Fibroblast of mammary gland (primary cell): ENCODE data around the gene ITGA7.

ENCODE experiments used
- DNase-seq: peaks from one replicate; pipeline ENCODE4 v3.0.0-alpha.2; 2010; ENCODE audit warnings: low read depth
- H3K4me3 ChIP-seq: 2 replicates; pipeline ENCODE4 v1.5.1; 2011; ENCODE audit warnings: low read depth, mild to moderate bottlenecking, low read length, moderate library complexity; ENCODE audit not compliant: control insufficient read depth
- CTCF ChIP-seq: conservative IDR thresholded peaks from 2 replicates; pipeline ENCODE4 v1.5.1; 2011; ENCODE audit warnings: low read depth, low read length, inconsistent platforms; ENCODE audit not compliant: control insufficient read depth, insufficient read depth

The ITGA7 gene

GRCh38 chr12:55642267-55642666, 65.4 kb downstream of the ITGA7 start:
- no peak overlapping the region for H3K4me3 ChIP-seq
- TF ChIP-seq CTCF, result no peak
- no peak for DNase-seq

- no peak for TF ChIP-seq CTCF
- H3K4me3 ChIP-seq, result no peak overlapping the region
- no peak for DNase-seq
These were observed 66.1 kb downstream of the ITGA7 start for GRCh38 chr12:55641595-55641994.

- no peak for DNase-seq
- no peak for TF ChIP-seq CTCF
- no peak overlapping the region for H3K4me3 ChIP-seq
These were observed 70.2 kb downstream of the ITGA7 start for GRCh38 chr12:55637467-55637866.

GRCh38 chr12:55636853-55637252, 70.9 kb downstream of the ITGA7 start, which contains the start of gene OR10P1:
Gene OR10P1, plus strand, starts transcription at chr12:55636892. Its CDS starts 0 bp downstream, at chr12:55636892.
- no peak for TF ChIP-seq CTCF
- no peak for DNase-seq

GRCh38 chr12:55636116-55636655, 71.5 kb downstream of the ITGA7 start:
- no peak for DNase-seq
- H3K4me3 ChIP-seq, result no peak overlapping the region
- no peak for TF ChIP-seq CTCF

More at GRCh38 chr12:55636853-55637252, 70.9 kb downstream of the ITGA7 start, which contains the start of gene OR10P1:
- no peak within 1 kb of the TSS for H3K4me3 ChIP-seq
